HL-60 (cell line): Measurements from ENCODE around the gene MAPK9.

Source experiments
- DNase-seq, 2 experiments: peaks; one replicate each; pipeline ENCODE4 v3.0.0-alpha.2; 2010 to 2020; ENCODE audit warnings: low read depth in 1 of 2, low spot score in 1 of 2
- H3K27ac ChIP-seq: fragments of 250-450 bp; sonication (Bioruptor Pico); replicated peaks from 2 replicates; pipeline ENCODE4 v1.5.1; 2020; ENCODE audit warnings: mild to moderate bottlenecking, moderate library complexity
- H3K27me3 ChIP-seq: fragments of 250-450 bp; sonication (Bioruptor Pico); 2 replicates; pipeline ENCODE4 v1.5.1; 2021; ENCODE audit warnings: mild to moderate bottlenecking, moderate library complexity; ENCODE audit not compliant: insufficient read depth, poor library complexity, severe bottlenecking
- H3K4me3 ChIP-seq: replicated peaks from 2 replicates; pipeline ENCODE4 v1.5.1; 2011; ENCODE audit warnings: mild to moderate bottlenecking, control low read depth, low read length; ENCODE audit not compliant: insufficient read depth
- GABPA ChIP-seq: IDR thresholded peaks from 2 replicates; pipeline ENCODE4 v1.6.1; 2012; ENCODE audit warnings: low read depth
- POLR2AphosphoS5 ChIP-seq: IDR thresholded peaks from 2 replicates; pipeline ENCODE4 v1.6.1; 2012; ENCODE audit warnings: low read depth
- SPI1 ChIP-seq: IDR thresholded peaks from 2 replicates; pipeline ENCODE4 v1.6.1; 2012; ENCODE audit warnings: low read depth, mild to moderate bottlenecking, borderline replicate concordance
- TF ChIP-seq, protein P1 (sequence below): IDR thresholded peaks from 2 replicates; pipeline ENCODE4 v1.6.1; 2012; ENCODE audit warnings: low read depth; ENCODE audit not compliant: insufficient replicate concordance
- TF ChIP-seq, protein P2 (sequence below): IDR thresholded peaks from one replicate; pipeline ENCODE4 v1.5.1; 2011; ENCODE audit warnings: low read length, control low read depth, inconsistent platforms; ENCODE audit not compliant: insufficient read depth

The MAPK9 gene

DNA sequence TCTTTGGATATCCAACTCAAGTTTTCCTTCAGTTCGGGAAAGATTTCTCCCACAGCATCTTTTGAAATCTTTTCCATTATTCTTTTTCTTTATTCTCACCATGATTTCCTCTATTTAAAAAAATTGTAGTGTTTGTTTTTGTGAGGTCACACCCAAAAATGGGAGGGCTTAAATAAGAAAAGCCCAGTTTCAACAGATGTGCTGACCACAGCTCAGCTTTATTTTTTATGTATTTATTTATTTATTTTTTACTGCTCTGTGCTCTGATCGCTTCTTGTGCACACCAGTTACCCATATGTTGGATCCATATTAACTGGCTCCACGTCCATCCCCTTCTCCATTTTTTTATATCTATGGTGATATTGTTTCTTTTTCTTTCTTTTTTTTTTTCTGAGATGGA is 41.0 kb upstream of the MAPK9 start:
- Histone ChIP-seq H3K27ac (no peak overlapping the region), H3K4me3 (no peak overlapping the region), H3K27me3 (no peaks in the 10 kb centered on the region)
- no peak for DNase-seq
- TF ChIP-seq, protein P1, sequence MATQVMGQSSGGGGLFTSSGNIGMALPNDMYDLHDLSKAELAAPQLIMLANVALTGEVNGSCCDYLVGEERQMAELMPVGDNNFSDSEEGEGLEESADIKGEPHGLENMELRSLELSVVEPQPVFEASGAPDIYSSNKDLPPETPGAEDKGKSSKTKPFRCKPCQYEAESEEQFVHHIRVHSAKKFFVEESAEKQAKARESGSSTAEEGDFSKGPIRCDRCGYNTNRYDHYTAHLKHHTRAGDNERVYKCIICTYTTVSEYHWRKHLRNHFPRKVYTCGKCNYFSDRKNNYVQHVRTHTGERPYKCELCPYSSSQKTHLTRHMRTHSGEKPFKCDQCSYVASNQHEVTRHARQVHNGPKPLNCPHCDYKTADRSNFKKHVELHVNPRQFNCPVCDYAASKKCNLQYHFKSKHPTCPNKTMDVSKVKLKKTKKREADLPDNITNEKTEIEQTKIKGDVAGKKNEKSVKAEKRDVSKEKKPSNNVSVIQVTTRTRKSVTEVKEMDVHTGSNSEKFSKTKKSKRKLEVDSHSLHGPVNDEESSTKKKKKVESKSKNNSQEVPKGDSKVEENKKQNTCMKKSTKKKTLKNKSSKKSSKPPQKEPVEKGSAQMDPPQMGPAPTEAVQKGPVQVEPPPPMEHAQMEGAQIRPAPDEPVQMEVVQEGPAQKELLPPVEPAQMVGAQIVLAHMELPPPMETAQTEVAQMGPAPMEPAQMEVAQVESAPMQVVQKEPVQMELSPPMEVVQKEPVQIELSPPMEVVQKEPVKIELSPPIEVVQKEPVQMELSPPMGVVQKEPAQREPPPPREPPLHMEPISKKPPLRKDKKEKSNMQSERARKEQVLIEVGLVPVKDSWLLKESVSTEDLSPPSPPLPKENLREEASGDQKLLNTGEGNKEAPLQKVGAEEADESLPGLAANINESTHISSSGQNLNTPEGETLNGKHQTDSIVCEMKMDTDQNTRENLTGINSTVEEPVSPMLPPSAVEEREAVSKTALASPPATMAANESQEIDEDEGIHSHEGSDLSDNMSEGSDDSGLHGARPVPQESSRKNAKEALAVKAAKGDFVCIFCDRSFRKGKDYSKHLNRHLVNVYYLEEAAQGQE = no peak
- TF ChIP-seq POLR2AphosphoS5 (no peak), SPI1 (no peak), GABPA (no peak)
- TF ChIP-seq, protein P2, sequence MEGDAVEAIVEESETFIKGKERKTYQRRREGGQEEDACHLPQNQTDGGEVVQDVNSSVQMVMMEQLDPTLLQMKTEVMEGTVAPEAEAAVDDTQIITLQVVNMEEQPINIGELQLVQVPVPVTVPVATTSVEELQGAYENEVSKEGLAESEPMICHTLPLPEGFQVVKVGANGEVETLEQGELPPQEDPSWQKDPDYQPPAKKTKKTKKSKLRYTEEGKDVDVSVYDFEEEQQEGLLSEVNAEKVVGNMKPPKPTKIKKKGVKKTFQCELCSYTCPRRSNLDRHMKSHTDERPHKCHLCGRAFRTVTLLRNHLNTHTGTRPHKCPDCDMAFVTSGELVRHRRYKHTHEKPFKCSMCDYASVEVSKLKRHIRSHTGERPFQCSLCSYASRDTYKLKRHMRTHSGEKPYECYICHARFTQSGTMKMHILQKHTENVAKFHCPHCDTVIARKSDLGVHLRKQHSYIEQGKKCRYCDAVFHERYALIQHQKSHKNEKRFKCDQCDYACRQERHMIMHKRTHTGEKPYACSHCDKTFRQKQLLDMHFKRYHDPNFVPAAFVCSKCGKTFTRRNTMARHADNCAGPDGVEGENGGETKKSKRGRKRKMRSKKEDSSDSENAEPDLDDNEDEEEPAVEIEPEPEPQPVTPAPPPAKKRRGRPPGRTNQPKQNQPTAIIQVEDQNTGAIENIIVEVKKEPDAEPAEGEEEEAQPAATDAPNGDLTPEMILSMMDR = no peak

DNA sequence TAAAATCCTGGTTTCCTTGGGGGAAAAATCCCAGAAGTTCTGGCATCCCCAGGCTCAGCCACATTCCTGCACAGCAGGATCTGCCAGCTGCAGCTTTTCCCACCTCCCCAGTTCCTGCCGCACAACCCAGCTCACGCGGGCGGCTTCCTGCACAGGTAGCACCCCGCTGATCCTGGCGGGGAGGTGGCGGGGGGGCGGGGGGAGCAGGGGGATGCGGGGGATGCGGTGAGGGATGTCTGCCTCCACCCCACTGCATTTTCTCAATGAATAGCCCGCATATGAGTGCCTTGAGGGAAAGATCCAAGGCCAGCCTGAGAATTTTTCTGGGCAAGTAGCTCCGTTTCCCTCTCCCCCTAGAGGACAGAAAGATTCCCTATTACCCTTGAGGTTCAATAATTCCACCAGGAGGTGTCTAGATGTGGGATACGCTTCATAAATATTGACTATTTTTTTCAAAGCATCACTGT is 40.2 kb upstream of the MAPK9 start:
- Histone ChIP-seq H3K27me3 (no peaks in the 10 kb centered on the region), H3K27ac (no peak overlapping the region), H3K4me3 (no peak overlapping the region)
- TF ChIP-seq, protein P2 = no peak
- no peak for TF ChIP-seq SPI1
- no peak for TF ChIP-seq GABPA
- TF ChIP-seq, protein P1 = no peak
- no peak for TF ChIP-seq POLR2AphosphoS5
- DNase-seq = no peak

DNA sequence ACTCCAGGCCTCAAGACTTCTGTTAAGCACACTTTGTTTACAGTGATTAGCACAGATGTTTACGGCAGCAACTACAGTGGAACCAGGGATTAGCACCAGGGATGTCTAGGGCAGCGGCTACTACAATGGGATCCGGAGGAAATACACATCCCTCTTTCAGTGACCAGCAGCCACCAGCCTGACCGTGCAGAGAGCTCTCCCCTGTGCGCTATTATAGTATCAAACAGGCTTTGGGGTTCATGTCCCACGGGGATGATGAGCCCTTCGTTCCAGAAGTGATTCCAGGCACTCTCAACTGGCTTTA is 39.7 kb upstream of the MAPK9 start:
- Histone ChIP-seq H3K27ac (no peak overlapping the region), H3K27me3 (no peaks in the 10 kb centered on the region), H3K4me3 (no peak overlapping the region)
- TF ChIP-seq POLR2AphosphoS5 (no peak), SPI1 (no peak), GABPA (no peak)
- TF ChIP-seq, protein P2 = no peak
- TF ChIP-seq, protein P1 = no peak
- no peak for DNase-seq
